Measurements from ENCODE around the gene NFKBIB. TPM values are rescaled to one million over a fixed set of nuclear protein-coding genes. Genes with fewer than 3 reads are reported as not detected.
"Not testable (repeated sequence)": the region's sequence is repeated elsewhere in the genome, so short reads cannot be mapped to it uniquely, and the experiment has no call there.

NFKBIB gene
- polyA plus RNA-seq, 1 donor from 2014 or later: 18.2 TPM

DNA sequence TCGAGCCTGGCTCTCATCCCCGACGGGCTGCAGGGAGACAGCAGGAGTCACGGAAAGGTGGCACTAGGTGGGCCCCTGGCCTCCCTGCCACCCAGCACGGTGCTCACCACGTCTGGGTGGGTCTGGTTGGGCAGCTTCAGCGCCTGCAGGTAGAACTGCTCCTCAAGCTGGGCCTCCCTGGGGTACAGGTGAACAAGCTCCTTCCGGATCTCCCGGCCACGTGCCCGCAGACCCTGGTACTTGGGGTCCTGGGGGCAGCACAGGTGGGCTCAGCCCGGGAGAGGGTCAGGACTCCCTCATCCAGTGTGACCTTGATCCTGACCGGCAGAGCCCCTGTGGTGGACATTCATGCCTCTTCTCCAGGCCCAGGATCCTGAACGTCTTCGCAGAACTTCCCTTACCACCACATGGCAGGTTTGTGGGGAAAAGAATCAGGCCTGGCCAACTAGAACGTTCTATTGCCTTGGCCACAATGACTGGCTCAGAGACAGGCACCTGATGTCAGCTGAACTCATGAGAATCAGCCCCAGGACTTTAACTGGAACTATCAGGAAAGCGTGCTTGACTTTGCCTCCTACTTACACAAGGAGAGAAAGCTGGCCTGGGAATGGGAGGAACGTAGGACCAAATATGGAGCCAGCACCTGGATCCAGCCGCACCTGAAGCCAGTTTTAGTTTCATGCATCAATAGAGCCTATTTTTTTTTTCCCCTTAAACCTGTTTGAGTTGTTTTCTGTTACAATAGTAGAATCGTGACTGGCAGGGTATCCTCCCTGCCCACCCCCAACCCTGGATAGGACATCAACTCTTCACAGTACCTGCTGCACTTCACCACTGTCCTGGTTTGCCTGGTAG is 21.9 kb downstream of the NFKBIB start:
- H3K36me3 Mint-ChIP-seq: peaks cover 10% of the 10 kb centered on the region
- no peaks in the 10 kb centered on the region for H3K9me3 Mint-ChIP-seq
- H3K27me3 Mint-ChIP-seq: no peaks in the 10 kb centered on the region
- no peak overlapping the region for H3K4me3 Mint-ChIP-seq
- no peaks in the 10 kb centered on the region for H3K4me1 Mint-ChIP-seq
- no peak overlapping the region for H3K27ac Mint-ChIP-seq

GRCh38 chr19:38922482-38922881 is 22.7 kb downstream of the NFKBIB start:
- H3K4me1 Mint-ChIP-seq: no peaks in the 10 kb centered on the region
- H3K9me3 Mint-ChIP-seq: no peaks in the 10 kb centered on the region
- no peak overlapping the region for H3K4me3 Mint-ChIP-seq
- no peak overlapping the region for H3K27ac Mint-ChIP-seq
- H3K36me3 Mint-ChIP-seq: peaks cover 10% of the 10 kb centered on the region
- no peaks in the 10 kb centered on the region for H3K27me3 Mint-ChIP-seq

- Mint-ChIP-seq H3K9me3 (no peaks in the 10 kb centered on the region), H3K27ac (peak overlapping the region in 1 of 3 donors; percentile 14), H3K36me3 (peaks cover 12% of the 10 kb centered on the region), H3K27me3 (no peaks in the 10 kb centered on the region), H3K4me1 (peaks cover 0 to 3% (median 3%) of the 10 kb centered on the region in 3 donors), H3K4me3 (no peak overlapping the region)
These were observed 24.6 kb downstream of the NFKBIB start for GRCh38 chr19:38924388-38924787.

- H3K27me3 Mint-ChIP-seq: no peaks in the 10 kb centered on the region
These were observed 28.7 kb downstream of the NFKBIB start for GRCh38 chr19:38928391-38929001.

GRCh38 chr19:38929929-38930775 is 30.4 kb downstream of the NFKBIB start, which contains the start of gene SARS2:
Gene SARS2 (minus strand): TSS chr19:38930763. CDS start chr19:38930736, 27 bp downstream.
- Mint-ChIP-seq H3K4me1 (peaks cover 17 to 22% (median 20%) of the 10 kb centered on the region in 3 donors), H3K4me3 (peak within 1 kb of the TSS; percentile 93 to 100 (median 98)), H3K27me3 (no peaks in the 10 kb centered on the region), H3K27ac (peak within 1 kb of the TSS; percentile 89 to 99 (median 97)), H3K9me3 (no peaks in the 10 kb centered on the region), H3K36me3 (peaks cover 4% of the 10 kb centered on the region)

More at GRCh38 chr19:38928391-38929001, 28.7 kb downstream of the NFKBIB start:
- H3K9me3 Mint-ChIP-seq: no peaks in the 10 kb centered on the region
- peaks cover 17 to 21% (median 20%) of the 10 kb centered on the region in 3 donors for H3K4me1 Mint-ChIP-seq
- H3K4me3 Mint-ChIP-seq: peak overlapping the region in 2 of 4 donors; percentile 45 to 62
- H3K27ac Mint-ChIP-seq: peak overlapping the region; percentile 63 to 89 (median 67)
- H3K36me3 Mint-ChIP-seq: peaks cover 6% of the 10 kb centered on the region

DNA sequence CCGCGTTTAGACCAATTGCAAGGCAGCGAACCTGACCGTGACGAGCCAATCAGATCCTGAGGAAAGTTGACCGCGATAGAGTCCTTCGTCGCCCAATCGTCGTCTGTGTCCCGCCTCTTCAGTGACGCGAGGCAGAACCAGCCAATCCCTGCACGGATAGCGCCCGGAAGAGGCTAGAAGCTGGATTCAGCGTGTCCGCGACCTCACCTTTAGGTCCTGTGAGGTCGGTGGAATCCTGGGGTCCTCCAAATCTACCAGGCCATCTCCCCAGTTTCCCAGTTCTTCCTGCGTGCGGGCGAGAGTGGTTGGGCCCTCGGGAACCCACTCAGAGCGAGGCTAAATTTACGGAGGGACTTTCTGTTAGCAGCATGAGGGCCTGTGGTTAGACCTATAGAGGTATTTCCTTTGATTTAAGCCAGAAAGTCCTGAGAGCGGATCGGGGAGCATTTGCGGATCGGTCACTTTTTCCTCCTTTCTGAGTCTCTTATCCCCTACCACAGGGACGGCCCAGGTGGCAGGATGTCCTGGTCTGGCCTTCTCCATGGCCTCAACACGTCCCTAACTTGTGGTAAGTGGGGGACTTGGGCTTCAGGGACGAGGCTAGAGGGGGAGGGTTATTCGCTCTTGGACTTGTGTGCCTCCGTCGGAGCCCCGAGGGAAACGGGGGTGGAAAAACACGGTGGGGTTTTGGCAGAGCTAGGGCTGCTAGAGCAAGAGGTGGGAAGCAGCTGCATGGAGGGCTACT is 31.2 kb downstream of the NFKBIB start, which contains the start of gene MRPS12:
Gene MRPS12, plus strand, starts transcription at position 169 of the 745 bp plus-strand sequence. Its CDS starts 351 bp downstream, at position 520.
- H3K27ac Mint-ChIP-seq: peak within 1 kb of the TSS; percentile 89 to 99 (median 97)
- H3K4me3 Mint-ChIP-seq: peak within 1 kb of the TSS; percentile 93 to 100 (median 98)
- H3K36me3 Mint-ChIP-seq: peaks cover 4% of the 10 kb centered on the region
- H3K9me3 Mint-ChIP-seq: peaks cover 0 to 6% (median 0%) of the 10 kb centered on the region in 3 donors
- no peaks in the 10 kb centered on the region for H3K27me3 Mint-ChIP-seq
- peaks cover 17 to 22% (median 20%) of the 10 kb centered on the region in 3 donors for H3K4me1 Mint-ChIP-seq

- Mint-ChIP-seq H3K36me3 (peaks cover 4% of the 10 kb centered on the region), H3K27me3 (no peaks in the 10 kb centered on the region), H3K4me3 (peak overlapping the region; percentile 93 to 100 (median 98)), H3K9me3 (peaks cover 0 to 8% (median 0%) of the 10 kb centered on the region in 3 donors), H3K27ac (peak overlapping the region in 2 of 3 donors; percentile 89 to 99), H3K4me1 (peaks cover 17 to 22% (median 20%) of the 10 kb centered on the region in 3 donors)
These were observed 31.7 kb downstream of the NFKBIB start for GRCh38 chr19:38931521-38931793.

DNA sequence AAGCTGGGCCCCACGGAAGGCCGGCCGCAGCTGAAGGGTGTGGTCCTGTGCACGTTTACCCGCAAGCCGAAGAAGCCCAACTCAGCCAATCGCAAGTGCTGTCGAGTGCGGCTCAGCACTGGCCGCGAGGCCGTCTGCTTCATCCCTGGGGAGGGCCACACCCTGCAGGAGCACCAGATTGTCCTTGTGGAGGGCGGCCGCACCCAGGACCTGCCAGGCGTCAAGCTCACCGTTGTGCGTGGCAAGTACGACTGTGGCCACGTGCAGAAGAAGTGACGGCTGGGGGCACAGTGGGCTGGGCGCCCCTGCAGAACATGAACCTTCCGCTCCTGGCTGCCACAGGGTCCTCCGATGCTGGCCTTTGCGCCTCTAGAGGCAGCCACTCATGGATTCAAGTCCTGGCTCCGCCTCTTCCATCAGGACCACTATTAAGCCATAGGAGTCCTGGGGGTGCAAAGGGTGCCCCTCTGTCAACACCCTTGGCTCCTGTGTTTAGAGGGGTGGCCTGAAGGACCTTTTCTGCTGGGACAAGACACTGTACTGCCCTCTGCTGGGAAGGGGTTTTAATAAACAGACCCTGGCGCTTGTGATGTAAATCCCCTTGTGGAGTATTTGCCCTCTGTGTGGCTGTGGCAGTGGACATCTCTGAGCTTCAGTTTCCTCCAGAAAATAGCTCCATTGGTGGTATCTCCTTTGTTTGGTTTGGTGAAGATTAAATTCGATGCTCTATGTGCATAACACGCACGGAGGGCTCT is 32.8 kb downstream of the NFKBIB start:
- Mint-ChIP-seq H3K36me3 (peaks cover 4% of the 10 kb centered on the region), H3K27me3 (no peaks in the 10 kb centered on the region), H3K9me3 (peaks cover 0 to 8% (median 0%) of the 10 kb centered on the region in 3 donors), H3K4me3 (peak overlapping the region in 3 of 4 donors; percentile 43 to 93 (median 66)), H3K27ac (peak overlapping the region in 2 of 3 donors; percentile 67 to 72), H3K4me1 (peaks cover 17 to 22% (median 20%) of the 10 kb centered on the region in 3 donors)

DNA sequence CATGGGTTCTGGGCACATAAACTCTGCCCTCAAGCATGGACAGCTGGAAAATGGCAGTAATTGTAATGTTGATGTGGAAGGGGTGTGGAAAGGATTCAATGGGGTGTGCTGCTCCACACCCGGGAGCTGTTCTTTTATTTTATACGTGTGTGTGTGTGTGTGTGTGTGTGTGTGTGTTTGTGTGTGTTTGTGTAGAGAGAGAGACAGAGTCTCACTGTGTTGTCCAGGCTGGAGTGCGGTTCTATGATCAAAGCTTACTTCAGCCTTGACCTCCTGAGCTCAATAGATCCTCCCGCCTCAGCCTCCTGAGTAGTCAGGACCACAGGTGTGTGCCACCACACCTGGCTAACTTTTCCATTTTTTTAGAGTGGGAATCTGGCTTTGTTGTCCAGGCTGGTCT is 33.8 kb downstream of the NFKBIB start:
- Mint-ChIP-seq H3K27ac (no peak overlapping the region), H3K27me3 (no peaks in the 10 kb centered on the region), H3K4me1 (peaks cover 17 to 20% (median 18%) of the 10 kb centered on the region in 3 donors), H3K4me3 (peak overlapping the region in 1 of 4 donors; percentile 93), H3K36me3 (peaks cover 3% of the 10 kb centered on the region), H3K9me3 (peaks cover 0 to 8% (median 0%) of the 10 kb centered on the region in 3 donors)

GRCh38 chr19:38939957-38940356 is 40.2 kb downstream of the NFKBIB start:
- no peak overlapping the region for H3K27ac Mint-ChIP-seq
- H3K36me3 Mint-ChIP-seq: no peaks in the 10 kb centered on the region
- no peak overlapping the region for H3K4me3 Mint-ChIP-seq
- no peaks in the 10 kb centered on the region for H3K4me1 Mint-ChIP-seq
- peaks cover 0 to 8% (median 2%) of the 10 kb centered on the region in 3 donors for H3K9me3 Mint-ChIP-seq
- H3K27me3 Mint-ChIP-seq: peaks cover 4% of the 10 kb centered on the region

DNA sequence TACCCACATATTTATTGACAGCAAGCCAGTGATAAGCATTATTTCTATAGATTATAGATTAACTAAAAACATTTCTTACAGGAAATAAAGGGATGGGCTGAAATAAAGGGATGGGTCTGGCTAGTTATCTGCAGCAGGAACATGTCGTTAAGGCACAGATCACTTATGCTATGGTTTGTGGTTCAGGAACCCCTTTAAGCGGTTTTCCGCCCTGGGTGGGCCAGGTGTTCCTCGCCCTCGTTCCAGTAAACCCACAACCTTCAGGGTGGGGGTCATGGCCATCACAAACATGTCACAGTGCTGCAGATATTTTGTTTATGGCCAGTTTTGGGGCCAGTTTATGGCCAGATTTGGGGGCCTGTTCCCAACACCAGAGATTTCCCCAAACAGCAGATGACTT is 41.7 kb downstream of the NFKBIB start:
- not testable (repeated sequence) for H3K27me3 Mint-ChIP-seq, H3K4me1 Mint-ChIP-seq, H3K9me3 Mint-ChIP-seq, H3K36me3 Mint-ChIP-seq, H3K27ac Mint-ChIP-seq, H3K4me3 Mint-ChIP-seq

DNA sequence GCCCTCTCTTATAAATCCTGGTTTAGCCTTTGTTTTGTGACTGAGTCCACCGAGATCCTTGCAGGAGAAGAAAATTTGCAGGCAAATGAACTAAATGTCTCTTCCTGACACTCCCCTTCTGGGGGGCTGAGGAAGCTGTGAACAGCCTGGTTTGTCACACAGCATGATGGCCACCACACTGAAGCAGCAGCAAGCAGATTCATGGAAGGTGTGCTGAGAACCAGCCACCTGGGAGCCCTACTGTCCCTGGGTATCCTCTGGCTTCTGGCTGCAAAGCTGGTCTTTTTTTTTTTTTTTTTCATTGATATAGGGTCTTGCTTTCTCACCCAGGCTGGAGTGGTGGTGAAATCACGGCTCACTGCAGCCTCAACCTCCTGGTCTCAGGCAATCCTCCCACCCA is 42.2 kb downstream of the NFKBIB start:
- Mint-ChIP-seq H3K27ac (no peak overlapping the region), H3K27me3 (peaks cover 6% of the 10 kb centered on the region), H3K4me3 (peak overlapping the region in 1 of 4 donors; percentile 71), H3K36me3 (no peaks in the 10 kb centered on the region), H3K4me1 (no peaks in the 10 kb centered on the region), H3K9me3 (peaks cover 0 to 2% (median 0%) of the 10 kb centered on the region in 3 donors)

GRCh38 chr19:38942471-38943181 is 42.9 kb downstream of the NFKBIB start:
- H3K4me1 Mint-ChIP-seq: no peaks in the 10 kb centered on the region
- peaks cover 6% of the 10 kb centered on the region for H3K27me3 Mint-ChIP-seq
- no peaks in the 10 kb centered on the region for H3K36me3 Mint-ChIP-seq
- H3K9me3 Mint-ChIP-seq: peaks cover 0 to 2% (median 0%) of the 10 kb centered on the region in 3 donors
- H3K27ac Mint-ChIP-seq: no peak overlapping the region
- H3K4me3 Mint-ChIP-seq: no peak overlapping the region

Measured in IgD-negative memory B cell (primary cell).